PC-9 (cell line): ENCODE data around the gene MLYCD. TPM values are rescaled to one million over a fixed set of nuclear protein-coding genes. Genes with fewer than 3 reads are reported as not detected.

ENCODE experiments used
- BruUV-seq: library from RNA; stranded (reverse); fragments of 400-500 nt; replicated peaks from 2 replicates; lab custom pipeline; 2021; lab: Mats Ljungman, UMichigan
- CTCF ChIA-PET: fragments of 300-600 bp; sonication (Branson Sonifier 250); formaldehyde crosslinking; loops from one replicate; lab custom pipeline; 2022; ENCODE audit warnings: antibody characterized with exemption; lab: Charles Lee
- POLR2A ChIA-PET: fragments of 300-600 bp; sonication (Branson Sonifier 250); formaldehyde crosslinking; loops from one replicate; lab custom pipeline; 2022; ENCODE audit warnings: antibody characterized with exemption; ENCODE audit not compliant: unreplicated experiment; lab: Charles Lee
- DNase-seq, 2 experiments: peaks; one replicate each; pipeline versions ENCODE4 v3.0.0 to v3.0.0-alpha.2; 2015 to 2022; ENCODE audit warnings: mixed read lengths in 1 of 2
- H2AFZ ChIP-seq: fragments of 200-600 bp; sonication (generic); 2 replicates; pipeline ENCODE4 v1.8.1; 2017; ENCODE audit warnings: antibody characterized with exemption
- H3F3A ChIP-seq: fragments of 200-600 bp; sonication (generic); 2 replicates; pipeline ENCODE4 v1.8.1; 2017; ENCODE audit warnings: antibody characterized with exemption, mild to moderate bottlenecking, low read depth; ENCODE audit not compliant: insufficient read depth
- H3K27ac ChIP-seq: fragments of 200-600 bp; sonication (generic); 2 replicates; pipeline ENCODE4 v1.6.1; 2016; ENCODE audit warnings: mixed run types
- H3K27me3 ChIP-seq: fragments of 200-600 bp; sonication (generic); 2 replicates; pipeline ENCODE4 v1.6.1; 2016; ENCODE audit warnings: low read depth, mixed run types; ENCODE audit not compliant: insufficient read depth
- H3K36me3 ChIP-seq: fragments of 200-600 bp; sonication (generic); 2 replicates; pipeline ENCODE4 v1.6.1; 2016; ENCODE audit warnings: low read depth, mixed run types
- H3K4me1 ChIP-seq: fragments of 200-600 bp; sonication (generic); replicated peaks from 2 replicates; pipeline ENCODE4 v1.6.1; 2016; ENCODE audit warnings: mixed run types; ENCODE audit not compliant: insufficient read depth
- H3K4me2 ChIP-seq: fragments of 200-600 bp; sonication (generic); 2 replicates; pipeline ENCODE4 v1.6.1; 2017; ENCODE audit warnings: mixed run types
- H3K4me3 ChIP-seq: fragments of 200-600 bp; sonication (generic); 2 replicates; pipeline ENCODE4 v1.6.1; 2016; ENCODE audit warnings: mixed run types
- H3K79me2 ChIP-seq: fragments of 200-600 bp; sonication (generic); 2 replicates; pipeline ENCODE4 v1.6.1; 2017; ENCODE audit warnings: low read depth, mixed run types
- H3K9me2 ChIP-seq: fragments of 200-600 bp; sonication (generic); 2 replicates; pipeline ENCODE4 v1.8.1; 2017; ENCODE audit warnings: mild to moderate bottlenecking; ENCODE audit not compliant: insufficient read depth
- H3K9me3 ChIP-seq: fragments of 200-600 bp; sonication (generic); 2 replicates; pipeline ENCODE4 v1.8.1; 2016; ENCODE audit warnings: low read depth; ENCODE audit not compliant: insufficient read depth
- H4K20me1 ChIP-seq: fragments of 200-600 bp; sonication (generic); 2 replicates; pipeline ENCODE4 v1.8.1; 2017; ENCODE audit not compliant: insufficient read depth
- EZH2 ChIP-seq: fragments of 200-600 bp; sonication (generic); IDR thresholded peaks from 2 replicates; pipeline ENCODE4 v1.8.0; 2017; ENCODE audit warnings: antibody characterized with exemption, low read depth
- intact Hi-C: fragments of 100-400 bp; cut with micrococcal nuclease; formaldehyde crosslinking; loops from one replicate; pipeline ENCODE4 v1.10.0; 2022; ENCODE audit not compliant: unreplicated experiment
- total RNA-seq: library from RNA; stranded (reverse); gene quantifications from 2 replicates; pipeline ENCODE4 v1.2.3, GENCODE V29; 2021
- TF ChIP-seq, protein P1 (sequence below): fragments of 200-600 bp; sonication (generic); conservative IDR thresholded peaks from 2 replicates; pipeline ENCODE4 v1.6.1; 2017; ENCODE audit warnings: mixed run types, antibody characterized with exemption, mild to moderate bottlenecking, moderate library complexity

MLYCD gene
- total RNA-seq, 1 experiment from 2014 or later, result 4.7 TPM

DNA sequence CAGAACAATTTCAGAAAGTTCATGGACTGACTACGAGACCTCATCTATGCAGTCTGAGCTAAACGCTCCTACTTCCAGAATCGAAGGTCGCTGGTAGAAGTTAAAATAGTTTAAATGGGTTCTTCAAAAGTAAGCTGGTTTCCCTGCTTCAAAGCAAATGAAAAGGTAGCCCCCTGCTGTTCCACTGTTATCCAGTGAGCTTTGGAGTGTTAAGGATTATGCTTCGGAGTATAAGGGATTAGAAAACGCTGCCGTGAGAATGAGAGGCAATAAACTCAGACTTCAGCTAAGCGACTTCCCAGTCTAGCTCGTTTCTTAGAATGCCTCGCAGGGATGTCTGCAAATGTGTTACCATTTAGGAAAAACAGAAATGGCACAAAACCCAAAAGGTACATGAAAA lies 12.4 kb downstream of the MLYCD start:
- Histone ChIP-seq H3K9me3 (no peaks in the 10 kb centered on the region), H4K20me1 (no peaks in the 10 kb centered on the region; the same call in 1 of the 2 replicates), H3K4me1 (no peaks in the 10 kb centered on the region), H2AFZ (no peak overlapping the region), H3K27me3 (no peaks in the 10 kb centered on the region), H3K27ac (no peak overlapping the region), H3F3A (no peaks in the 10 kb centered on the region), H3K9me2 (no peaks in the 10 kb centered on the region), H3K79me2 (no peaks in the 10 kb centered on the region), H3K4me2 (no peak overlapping the region), H3K4me3 (no peak overlapping the region), H3K36me3 (0 out of 2 replicates have a peak, but pooled peaks cover 4% of the 10 kb centered on the region)
- POLR2A ChIA-PET, result interaction anchor here (0.6 to 0.7 kb wide), 2 partner anchors 90 to 1131 kb away, joined by 4 to 6 read pairs; no protein-coding TSS in a partner anchor
- no peak for DNase-seq
- CTCF ChIA-PET, result no interaction called here
- TF ChIP-seq, protein P1, sequence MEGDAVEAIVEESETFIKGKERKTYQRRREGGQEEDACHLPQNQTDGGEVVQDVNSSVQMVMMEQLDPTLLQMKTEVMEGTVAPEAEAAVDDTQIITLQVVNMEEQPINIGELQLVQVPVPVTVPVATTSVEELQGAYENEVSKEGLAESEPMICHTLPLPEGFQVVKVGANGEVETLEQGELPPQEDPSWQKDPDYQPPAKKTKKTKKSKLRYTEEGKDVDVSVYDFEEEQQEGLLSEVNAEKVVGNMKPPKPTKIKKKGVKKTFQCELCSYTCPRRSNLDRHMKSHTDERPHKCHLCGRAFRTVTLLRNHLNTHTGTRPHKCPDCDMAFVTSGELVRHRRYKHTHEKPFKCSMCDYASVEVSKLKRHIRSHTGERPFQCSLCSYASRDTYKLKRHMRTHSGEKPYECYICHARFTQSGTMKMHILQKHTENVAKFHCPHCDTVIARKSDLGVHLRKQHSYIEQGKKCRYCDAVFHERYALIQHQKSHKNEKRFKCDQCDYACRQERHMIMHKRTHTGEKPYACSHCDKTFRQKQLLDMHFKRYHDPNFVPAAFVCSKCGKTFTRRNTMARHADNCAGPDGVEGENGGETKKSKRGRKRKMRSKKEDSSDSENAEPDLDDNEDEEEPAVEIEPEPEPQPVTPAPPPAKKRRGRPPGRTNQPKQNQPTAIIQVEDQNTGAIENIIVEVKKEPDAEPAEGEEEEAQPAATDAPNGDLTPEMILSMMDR, result no peak
- no peak for TF ChIP-seq EZH2
- no TSS peak for BruUV-seq
- intact Hi-C loops, result no loop called here

DNA sequence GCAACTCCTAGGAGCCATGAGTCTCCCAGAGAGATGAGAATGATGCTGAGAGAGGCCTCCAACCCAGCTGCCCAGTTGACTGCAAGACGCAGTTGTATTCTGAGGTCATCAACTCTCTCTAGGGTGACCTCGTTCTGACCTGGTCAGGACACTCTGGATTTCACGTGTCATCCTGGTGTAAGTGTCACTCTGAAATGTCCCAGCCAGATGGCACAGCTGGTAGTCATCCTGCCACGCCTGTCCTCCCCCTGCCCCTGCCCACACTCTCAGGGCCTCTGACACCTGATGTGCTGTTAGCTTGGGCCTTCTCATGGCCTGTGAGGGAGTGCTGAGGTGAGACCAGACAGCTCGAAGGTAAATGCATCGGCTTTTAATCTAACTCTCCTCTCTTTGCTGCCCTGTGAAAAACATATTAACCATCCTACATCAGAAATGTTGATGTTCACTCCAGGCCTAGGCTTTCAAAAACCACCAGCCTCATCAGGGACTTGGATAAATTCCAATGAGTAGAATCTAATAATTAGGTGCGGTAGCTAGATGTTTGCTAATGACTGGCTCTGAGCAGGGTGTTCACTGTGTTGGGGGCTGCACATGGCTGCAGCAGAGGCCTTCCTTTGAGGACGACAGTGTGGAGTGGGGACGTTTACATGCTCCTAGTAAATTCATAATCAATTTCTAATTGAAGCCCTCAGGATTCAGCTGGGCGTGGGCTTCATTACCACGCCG lies 13.8 kb downstream of the MLYCD start:
- TF ChIP-seq, protein P1, result no peak
- TF ChIP-seq EZH2, result no peak
- Histone ChIP-seq H3K27ac (no peak overlapping the region), H3K9me2 (no peaks in the 10 kb centered on the region), H3K79me2 (no peaks in the 10 kb centered on the region), H3K4me1 (no peaks in the 10 kb centered on the region), H3F3A (no peaks in the 10 kb centered on the region), H3K27me3 (no peaks in the 10 kb centered on the region), H3K4me2 (no peak overlapping the region), H2AFZ (no peak overlapping the region), H3K36me3 (0 out of 2 replicates have a peak, but pooled peaks cover under 1% of the 10 kb centered on the region), H4K20me1 (no peaks in the 10 kb centered on the region), H3K4me3 (no peak overlapping the region), H3K9me3 (no peaks in the 10 kb centered on the region)
- no peak for DNase-seq
- ChIA-PET POLR2A (interaction anchor here (0.6 kb wide), 2 partner anchors 9 to 548 kb away, joined by 3 to 4 read pairs; no protein-coding TSS in a partner anchor), CTCF (interaction anchor here (0.7 to 0.9 kb wide), 2 partner anchors 41 to 101 kb away, joined by 3 read pairs; no protein-coding TSS in a partner anchor)
- intact Hi-C loops, result no loop called here
- no TSS peak for BruUV-seq

DNA sequence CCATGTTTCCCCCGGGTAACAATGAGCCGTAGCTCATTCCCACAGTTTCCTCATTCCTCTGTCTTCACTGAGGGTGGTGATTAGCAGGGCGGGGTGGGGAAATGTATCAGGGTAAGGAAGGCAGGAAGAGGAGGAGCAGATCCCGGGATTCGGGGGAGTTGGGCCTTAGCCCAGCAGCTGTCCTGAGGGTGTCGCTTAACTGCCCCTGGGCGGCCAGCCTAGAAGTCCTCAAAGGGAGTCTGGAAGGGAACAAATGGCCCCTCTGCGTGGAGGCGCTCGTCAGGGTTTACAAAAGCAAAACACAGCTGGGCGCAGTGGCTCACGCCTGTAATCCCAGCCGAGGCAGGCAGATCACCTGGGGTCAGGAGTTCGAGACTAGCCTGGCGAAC lies 14.3 kb downstream of the MLYCD start:
- Histone ChIP-seq H3K27ac (no peak overlapping the region), H3K4me3 (no peak overlapping the region), H3K4me1 (no peaks in the 10 kb centered on the region), H3K9me2 (no peaks in the 10 kb centered on the region), H3K36me3 (no peaks in the 10 kb centered on the region), H3K4me2 (no peak overlapping the region), H2AFZ (no peak overlapping the region), H3F3A (no peaks in the 10 kb centered on the region), H3K79me2 (no peaks in the 10 kb centered on the region), H3K27me3 (no peaks in the 10 kb centered on the region), H3K9me3 (no peaks in the 10 kb centered on the region), H4K20me1 (no peaks in the 10 kb centered on the region)
- DNase-seq, result no peak
- no peak for TF ChIP-seq EZH2
- TF ChIP-seq, protein P1, result no peak
- intact Hi-C loops, result no loop called here
- POLR2A ChIA-PET, result interaction anchor here (0.7 kb wide), 1 partner anchor 67 kb away, joined by 5 read pairs; no protein-coding TSS in a partner anchor
- CTCF ChIA-PET, result interaction anchor here (0.7 to 0.9 kb wide), 2 partner anchors 40 to 101 kb away, joined by 3 read pairs; no protein-coding TSS in a partner anchor
- no TSS peak for BruUV-seq
